A549 (cell line): Measurements from ENCODE around the gene OPCML. TPM values are rescaled to one million over a fixed set of nuclear protein-coding genes. Genes with fewer than 3 reads are reported as not detected.

ENCODE experiments used
- ATAC-seq, 2 experiments: fragments of 200-7000 bp in 1 of 2; fragments of >200 bp in 1 of 2; cut with Nextera tagmentation in 1 of 2; cut with Tn5 transposase in 1 of 2; 3 replicates each; pipeline versions ENCODE4 v1.8.0 to v1.9.1; 2018 to 2020; ENCODE audit warnings: mild to moderate bottlenecking in 1 of 2, moderate library complexity in 1 of 2
- CTCF ChIA-PET: fragments of 300-600 bp; sonication (Branson Sonifier 250); formaldehyde crosslinking; extraction: SDS; loops from one replicate; lab custom pipeline; 2021; ENCODE audit warnings: antibody characterized with exemption, inconsistent platforms; lab: Yijun Ruan, JAX
- POLR2A ChIA-PET: fragments of 350-600 bp; formaldehyde crosslinking; extraction: SDS; loops from one replicate; lab custom pipeline; 2021; ENCODE audit warnings: antibody characterized with exemption, inconsistent platforms; lab: Yijun Ruan, JAX
- DNase-seq, 2 experiments: peaks; one replicate each; pipeline versions ENCODE4 v3.0.0 to v3.0.0-alpha.2; 2011 to 2016; ENCODE audit warnings: low read depth in 1 of 2, low spot score in 1 of 2
- FAIRE-seq: peaks from 2 replicates; lab custom pipeline; 2011; peaks lifted over from hg19 to GRCh38; lab: Jason Lieb, UNC
- H3K27ac ChIP-seq, 2 experiments: fragments of >200 bp; sonication (Bioruptor Twin); formaldehyde crosslinking; 3 replicates each; pipeline ENCODE4 v1.5.1; 2016 to 2017
- H3K4me1 ChIP-seq: fragments of >200 bp; sonication (Bioruptor Twin); formaldehyde crosslinking; 3 replicates; pipeline ENCODE4 v1.6.1; 2016
- H3K4me2 ChIP-seq: fragments of >200 bp; sonication (Bioruptor Twin); formaldehyde crosslinking; 3 replicates; pipeline ENCODE4 v1.6.1; 2016
- H3K4me3 ChIP-seq: fragments of >200 bp; sonication (Bioruptor Twin); formaldehyde crosslinking; 3 replicates; pipeline ENCODE4 v1.5.1; 2016
- H3K9me3 ChIP-seq: fragments of >200 bp; sonication (Bioruptor Twin); formaldehyde crosslinking; 3 replicates; pipeline ENCODE4 v1.6.1; 2016
- BHLHE40 ChIP-seq: IDR thresholded peaks from 2 replicates; pipeline ENCODE4 v1.6.1; 2012; ENCODE audit warnings: low read depth, low read length, inconsistent platforms
- CEBPB ChIP-seq, 2 experiments: fragments of >200 bp in 1 of 2; sonication (Bioruptor Twin) in 1 of 2; formaldehyde crosslinking in 1 of 2; IDR thresholded peaks; 2 replicates each; pipeline ENCODE4 v1.6.1; 2012 to 2016
- CHD2 ChIP-seq: fragments of 150-350 bp; IDR thresholded peaks from 2 replicates; pipeline ENCODE4 v1.6.1; 2014; ENCODE audit warnings: low read length; ENCODE audit not compliant: partially characterized antibody
- CHD4 ChIP-seq: fragments of 200-600 bp; sonication (generic); IDR thresholded peaks from 2 replicates; pipeline ENCODE4 v1.6.1; 2016; ENCODE audit warnings: antibody characterized with exemption, mild to moderate bottlenecking, borderline replicate concordance
- CTCF ChIP-seq: fragments of >200 bp; sonication (Bioruptor Twin); formaldehyde crosslinking; IDR thresholded peaks from 3 replicates; pipeline ENCODE4 v1.5.1; 2016
- EHF ChIP-seq: fragments of 250-450 bp; sonication (Bioruptor Pico); IDR thresholded peaks from 2 replicates; pipeline ENCODE4 v1.5.0; 2020; ENCODE audit warnings: mild to moderate bottlenecking
- FOSL2 ChIP-seq, 2 experiments: fragments of 450-650 bp in 1 of 2; fragments of >200 bp in 1 of 2; sonication (Bioruptor Twin) in 1 of 2; formaldehyde crosslinking; IDR thresholded peaks; 2 replicates each; pipeline versions ENCODE4 v1.5.0 to v1.6.1; 2016 to 2020; ENCODE audit warnings: mild to moderate bottlenecking in 1 of 2, moderate library complexity in 1 of 2
- HEYL ChIP-seq: fragments of 250-450 bp; sonication (Bioruptor Pico); IDR thresholded peaks from 2 replicates; pipeline ENCODE4 v1.8.0; 2021; ENCODE audit warnings: mild to moderate bottlenecking, moderate library complexity
- HOXB5 ChIP-seq: fragments of 250-450 bp; sonication (Bioruptor Pico); IDR thresholded peaks from 2 replicates; pipeline ENCODE4 v1.5.0; 2020; ENCODE audit warnings: mild to moderate bottlenecking, moderate library complexity
- JUNB ChIP-seq: fragments of >200 bp; sonication (Bioruptor Twin); formaldehyde crosslinking; IDR thresholded peaks from 2 replicates; pipeline ENCODE4 v1.6.1; 2016
- KDM5A ChIP-seq: fragments of 200-600 bp; sonication (generic); IDR thresholded peaks from 2 replicates; pipeline ENCODE4 v1.6.1; 2016; ENCODE audit warnings: antibody characterized with exemption, mild to moderate bottlenecking
- MYC ChIP-seq: IDR thresholded peaks from 2 replicates; pipeline ENCODE4 v1.6.1; 2012; ENCODE audit warnings: mild to moderate bottlenecking, inconsistent platforms, low read length, improper control_type of control experiment, borderline replicate concordance
- NFE2L2 ChIP-seq: fragments of 150-350 bp; conservative IDR thresholded peaks from 2 replicates; pipeline ENCODE4 v1.6.1; 2014; ENCODE audit warnings: low read length
- PBX3 ChIP-seq: IDR thresholded peaks from 2 replicates; pipeline ENCODE4 v1.6.1; 2012
- PHF8 ChIP-seq: fragments of 200-600 bp; sonication (generic); IDR thresholded peaks from 2 replicates; pipeline ENCODE4 v1.6.1; 2016; ENCODE audit warnings: low read depth, mild to moderate bottlenecking, antibody characterized with exemption, moderate library complexity, borderline replicate concordance
- POLR2A ChIP-seq: IDR thresholded peaks from 2 replicates; pipeline ENCODE4 v1.6.1; 2012; ENCODE audit warnings: mild to moderate bottlenecking, low read length
- POLR2AphosphoS2 ChIP-seq: conservative IDR thresholded peaks from 2 replicates; pipeline ENCODE4 v1.6.1; 2012; ENCODE audit warnings: low read length, improper control_type of control experiment, inconsistent platforms
- RAD21 ChIP-seq, 2 experiments: fragments of >200 bp in 1 of 2; sonication (Bioruptor Twin) in 1 of 2; formaldehyde crosslinking in 1 of 2; IDR thresholded peaks in 1 of 2; conservative IDR thresholded peaks in 1 of 2; 2 replicates in 1 of 2; 3 replicates in 1 of 2; pipeline ENCODE4 v1.6.1; 2012 to 2018; ENCODE audit warnings: inconsistent platforms in 1 of 2
- RNF2 ChIP-seq: fragments of 200-600 bp; sonication (generic); IDR thresholded peaks from 2 replicates; pipeline ENCODE4 v1.6.1; 2016; ENCODE audit warnings: low read depth, mild to moderate bottlenecking, antibody characterized with exemption, moderate library complexity, borderline replicate concordance
- ZC3H11A ChIP-seq: fragments of 450-650 bp; IDR thresholded peaks from 2 replicates; pipeline ENCODE4 v1.6.1; 2014; ENCODE audit warnings: antibody characterized with exemption, mild to moderate bottlenecking
- ZFP36 ChIP-seq: fragments of 450-650 bp; IDR thresholded peaks from 2 replicates; pipeline ENCODE4 v1.6.1; 2014; ENCODE audit warnings: borderline replicate concordance; ENCODE audit not compliant: partially characterized antibody
- WGBS: methylation state at CpG from one replicate; pipeline ENCODE4 v1.1.6; 2017; ENCODE audit errors: missing lambda C conversion rate; 5-methylcytosine and 5-hydroxymethylcytosine counted together
- polyA plus RNA-seq, 4 experiments: library from polyadenylated mRNA; depleted of rRNA in 3 of 4; stranded (reverse); fragments of >200 nt; fragmentation: RNase III in 1 of 4; extraction: RNeasy Plus Mini Kit Qiagen cat#74134 plus additional on column Dnase treatment in 1 of 4; gene quantifications; 2 replicates in 3 of 4; 3 replicates in 1 of 4; pipeline ENCODE4 v1.2.3, GENCODE V29; 2011 to 2017
- TF ChIP-seq, protein P1 (sequence below): IDR thresholded peaks from 2 replicates; pipeline ENCODE4 v1.6.1; 2012; ENCODE audit warnings: low read depth, borderline replicate concordance

OPCML gene
- polyA plus RNA-seq, 2 of the 4 experiments (the other 2 are of a cell fraction) = not detected

- no peaks in the 10 kb centered on the region for H3K9me3 ChIP-seq
- no peak overlapping the region for H3K4me3 ChIP-seq
- H3K4me1 ChIP-seq = no peaks in the 10 kb centered on the region
- WGBS = 9% methylated on average over 4 of the region's 4 CpGs
- DNase-seq (no peak), FAIRE-seq (no peak), ATAC-seq (no peak)
- no peak overlapping the region for H3K4me2 ChIP-seq
- no peak overlapping the region for H3K27ac ChIP-seq
- TF ChIP-seq MYC (no peak), HOXB5 (CRISPR knock-in tag) (no peak), RAD21 (conservative IDR thresholded peaks at IDR 0.05 in 1 of 2, IDR thresholded peaks at IDR 0.05 in 1 of 2) (no peak), ZC3H11A (no peak), POLR2A (no peak), BHLHE40 (no peak), CHD4 (no peak), ZFP36 (no peak)
- TF ChIP-seq, protein P1, sequence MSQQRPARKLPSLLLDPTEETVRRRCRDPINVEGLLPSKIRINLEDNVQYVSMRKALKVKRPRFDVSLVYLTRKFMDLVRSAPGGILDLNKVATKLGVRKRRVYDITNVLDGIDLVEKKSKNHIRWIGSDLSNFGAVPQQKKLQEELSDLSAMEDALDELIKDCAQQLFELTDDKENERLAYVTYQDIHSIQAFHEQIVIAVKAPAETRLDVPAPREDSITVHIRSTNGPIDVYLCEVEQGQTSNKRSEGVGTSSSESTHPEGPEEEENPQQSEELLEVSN = no peak
- TF ChIP-seq, all 56 proteins: peak for 0
- ChIA-PET POLR2A (interaction anchor here (0.7 kb wide), 1 partner anchor 493 kb away, joined by 10 read pairs; no protein-coding TSS in a partner anchor), CTCF (interaction anchor here (1.1 kb wide), 1 partner anchor 13 kb away, joined by 3 read pairs; no protein-coding TSS in a partner anchor)
Observed at GRCh38 chr11:132631989-132632388, 900.3 kb downstream of the OPCML start.

DNA sequence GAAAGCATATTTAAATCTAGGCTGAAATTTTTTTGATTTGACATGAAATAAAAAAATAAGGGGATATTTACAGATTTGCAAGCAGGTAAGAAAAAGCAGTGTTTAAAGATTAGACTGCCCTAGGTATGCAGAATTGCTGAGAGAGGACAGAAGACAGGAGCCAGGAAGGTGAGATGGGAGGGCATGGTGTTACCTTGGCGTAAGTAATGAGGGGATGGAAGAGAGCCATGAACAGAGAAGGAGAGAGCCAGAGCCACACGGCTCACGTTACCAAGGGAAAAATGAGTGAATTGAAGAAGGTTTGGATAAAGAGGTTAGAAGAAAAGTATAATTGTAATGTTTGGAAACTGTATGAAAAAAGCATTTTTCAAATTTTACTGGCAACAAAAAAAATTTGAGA lies 904.3 kb downstream of the OPCML start:
- H3K4me3 ChIP-seq = no peak overlapping the region
- H3K27ac ChIP-seq = no peak overlapping the region
- H3K9me3 ChIP-seq = no peaks in the 10 kb centered on the region
- DNase-seq (no peak), FAIRE-seq (no peak), ATAC-seq (no peak)
- TF ChIP-seq CEBPB (IDR thresholded peaks at IDR 0.05) (no peak), PBX3 (no peak), RNF2 (no peak), CHD2 (no peak), HEYL (CRISPR knock-in tag) (no peak)
- POLR2A ChIA-PET = no interaction called here
- CTCF ChIA-PET = no interaction called here
- 2% methylated on average over 3 of the region's 3 CpGs for WGBS
- no peaks in the 10 kb centered on the region for H3K4me1 ChIP-seq
- H3K4me2 ChIP-seq = no peak overlapping the region

DNA sequence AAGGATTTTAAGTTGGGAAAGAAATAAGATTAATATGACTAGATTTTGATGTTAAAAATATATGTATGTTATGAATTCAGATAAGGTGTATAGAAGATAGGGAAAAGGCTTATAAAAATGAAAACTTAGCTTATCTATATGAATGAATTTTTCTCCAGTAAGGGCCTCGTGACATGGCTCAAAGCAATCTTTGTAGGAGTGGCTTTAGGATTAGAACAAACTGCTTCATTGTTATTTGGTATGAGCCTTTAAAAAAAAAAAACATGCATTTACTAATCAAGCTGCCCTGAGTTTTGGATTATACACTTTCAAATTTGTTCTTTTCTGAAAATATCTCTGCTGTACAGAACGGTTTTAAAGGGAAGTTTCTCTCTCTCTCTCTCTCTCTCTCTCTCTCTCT lies 905.9 kb downstream of the OPCML start:
- DNase-seq = no peak
- H3K9me3 ChIP-seq = no peaks in the 10 kb centered on the region
- ATAC-seq = no peak
- H3K4me2 ChIP-seq = no peak overlapping the region
- H3K4me1 ChIP-seq = no peaks in the 10 kb centered on the region
- WGBS = 3% methylated on average over 2 of the region's 2 CpGs
- H3K27ac ChIP-seq = no peak overlapping the region
- no peak overlapping the region for H3K4me3 ChIP-seq
- no peak for TF ChIP-seq NFE2L2
- no peak for TF ChIP-seq KDM5A
- no peak for TF ChIP-seq POLR2AphosphoS2
- no peak for TF ChIP-seq JUNB
- TF ChIP-seq CHD2 = no peak
- no peak for TF ChIP-seq RAD21 (conservative IDR thresholded peaks at IDR 0.05 in 1 of 2, IDR thresholded peaks at IDR 0.05 in 1 of 2)
- no peak for TF ChIP-seq PHF8
- no peak for TF ChIP-seq CTCF
- TF ChIP-seq PBX3 = no peak
- no peak for TF ChIP-seq EHF
- TF ChIP-seq FOSL2 (IDR thresholded peaks at IDR 0.05) = no peak
- TF ChIP-seq FOSL2 (CRISPR knock-in tag; IDR thresholded peaks at IDR 0.05) = no peak
- no peak for TF ChIP-seq MYC
- no peak for TF ChIP-seq POLR2A
- FAIRE-seq = no peak
- ChIA-PET POLR2A (no interaction called here), CTCF (no interaction called here)
